K562 (cell line): ENCODE measurements around the gene COQ5. TPM values are rescaled to one million over a fixed set of nuclear protein-coding genes. Genes with fewer than 3 reads are reported as not detected.

ENCODE experiments used
- CBFA2T2 ChIP-seq: fragments of 450-650 bp; conservative IDR thresholded peaks from 2 replicates; pipeline ENCODE4 v1.6.1; 2017; ENCODE audit warnings: mild to moderate bottlenecking
- CBX8 ChIP-seq: fragments of 200-600 bp; sonication (generic); IDR thresholded peaks from 2 replicates; pipeline ENCODE4 v1.6.1; 2012; ENCODE audit warnings: borderline replicate concordance, mixed run types, low read depth, mild to moderate bottlenecking, moderate library complexity, mixed read lengths, low read length, control low read depth, inconsistent platforms; ENCODE audit not compliant: poor library complexity, severe bottlenecking; ENCODE audit errors: extremely low read depth
- CREM ChIP-seq: IDR thresholded peaks from 2 replicates; pipeline ENCODE4 v1.6.1; 2014; ENCODE audit warnings: antibody characterized with exemption, low read depth
- EGR1 ChIP-seq: fragments of 450-650 bp; conservative IDR thresholded peaks from 2 replicates; pipeline ENCODE4 v1.6.1; 2017; ENCODE audit warnings: mild to moderate bottlenecking
- HCFC1 ChIP-seq: IDR thresholded peaks from 2 replicates; pipeline ENCODE4 v1.6.1; 2012; ENCODE audit warnings: low read depth, low read length, improper control_type of control experiment
- NCOR1 ChIP-seq: fragments of 450-650 bp; IDR thresholded peaks from 2 replicates; pipeline ENCODE4 v1.6.1; 2016; ENCODE audit warnings: mild to moderate bottlenecking, moderate library complexity
- SMARCE1 ChIP-seq: fragments of 450-650 bp; IDR thresholded peaks from 2 replicates; pipeline ENCODE4 v1.7.1; 2016; ENCODE audit warnings: mild to moderate bottlenecking
- SPI1 ChIP-seq: IDR thresholded peaks from 2 replicates; pipeline ENCODE4 v1.6.1; 2011; ENCODE audit warnings: low read depth, low read length, control low read depth, borderline replicate concordance
- STAT5B ChIP-seq: fragments of 250-450 bp; sonication (Bioruptor Pico); IDR thresholded peaks from 2 replicates; pipeline ENCODE4 v1.8.0; 2021; ENCODE audit warnings: mild to moderate bottlenecking, inconsistent platforms
- ZKSCAN1 ChIP-seq: fragments of 150-350 bp; IDR thresholded peaks from 2 replicates; pipeline ENCODE4 v1.6.1; 2016; ENCODE audit warnings: low read depth, low read length
- ZNF707 ChIP-seq: fragments of 250-450 bp; sonication (Bioruptor Pico); conservative IDR thresholded peaks from 2 replicates; pipeline ENCODE4 v1.8.0; 2022; ENCODE audit warnings: inconsistent platforms, mild to moderate bottlenecking, moderate library complexity
- ZNF766 ChIP-seq: fragments of 200-800 bp; sonication (Bioruptor generic); conservative IDR thresholded peaks from 2 replicates; pipeline ENCODE4 v1.6.1; 2016; ENCODE audit warnings: missing genetic modification characterization, missing compliant biosample characterization
- polyA plus RNA-seq, 8 experiments: library from polyadenylated mRNA; depleted of rRNA in 4 of 8; stranded (reverse) in 5 of 8; unstranded in 3 of 8; fragments of >200 nt; fragmentation: Nextera tagmentation in 2 of 8; fragmentation: Illumina TruSeq in 1 of 8; extraction: Ambion mirVana in 2 of 8; extraction: Trizol in 1 of 8; gene quantifications; 2 replicates each; pipeline versions ENCODE4 v1.2.1 to v1.2.3, GENCODE V29; 2011 to 2014; ENCODE audit warnings: inconsistent platforms in 1 of 8, missing spikeins in 1 of 8
- total RNA-seq, 7 experiments: library from RNA; depleted of rRNA in 6 of 7; stranded (reverse); fragments of >200 nt in 6 of 7; fragmentation: Illumina TruSeq in 2 of 7; extraction: Trizol in 2 of 7; gene quantifications; 2 replicates each; pipeline versions ENCODE4 v1.2.1 to v1.2.3, GENCODE V29; 2011 to 2021; ENCODE audit warnings: low replicate concordance in 1 of 7
- TF ChIP-seq, protein P1 (sequence below): fragments of 450-650 bp; IDR thresholded peaks from 2 replicates; pipeline ENCODE4 v1.6.1; 2016; ENCODE audit warnings: mild to moderate bottlenecking, moderate library complexity
- TF ChIP-seq, protein P2 (sequence below), 2 experiments: fragments of 450-650 bp in 1 of 2; sonication (generic) in 1 of 2; formaldehyde crosslinking in 1 of 2; IDR thresholded peaks in 1 of 2; conservative IDR thresholded peaks in 1 of 2; 2 replicates each; pipeline versions ENCODE4 v1.6.1 to v1.8.1; 2016 to 2023; ENCODE audit warnings: mild to moderate bottlenecking in 2 of 2, moderate library complexity in 2 of 2, inconsistent platforms in 1 of 2, missing genetic modification reagents in 1 of 2

Gene COQ5
- total and polyA plus RNA-seq, 9 of the 15 experiments (the other 6 are each of a cell fraction or from before 2014, with no cell fraction given): 19.2 to 59.7 (median 30.4) TPM

DNA sequence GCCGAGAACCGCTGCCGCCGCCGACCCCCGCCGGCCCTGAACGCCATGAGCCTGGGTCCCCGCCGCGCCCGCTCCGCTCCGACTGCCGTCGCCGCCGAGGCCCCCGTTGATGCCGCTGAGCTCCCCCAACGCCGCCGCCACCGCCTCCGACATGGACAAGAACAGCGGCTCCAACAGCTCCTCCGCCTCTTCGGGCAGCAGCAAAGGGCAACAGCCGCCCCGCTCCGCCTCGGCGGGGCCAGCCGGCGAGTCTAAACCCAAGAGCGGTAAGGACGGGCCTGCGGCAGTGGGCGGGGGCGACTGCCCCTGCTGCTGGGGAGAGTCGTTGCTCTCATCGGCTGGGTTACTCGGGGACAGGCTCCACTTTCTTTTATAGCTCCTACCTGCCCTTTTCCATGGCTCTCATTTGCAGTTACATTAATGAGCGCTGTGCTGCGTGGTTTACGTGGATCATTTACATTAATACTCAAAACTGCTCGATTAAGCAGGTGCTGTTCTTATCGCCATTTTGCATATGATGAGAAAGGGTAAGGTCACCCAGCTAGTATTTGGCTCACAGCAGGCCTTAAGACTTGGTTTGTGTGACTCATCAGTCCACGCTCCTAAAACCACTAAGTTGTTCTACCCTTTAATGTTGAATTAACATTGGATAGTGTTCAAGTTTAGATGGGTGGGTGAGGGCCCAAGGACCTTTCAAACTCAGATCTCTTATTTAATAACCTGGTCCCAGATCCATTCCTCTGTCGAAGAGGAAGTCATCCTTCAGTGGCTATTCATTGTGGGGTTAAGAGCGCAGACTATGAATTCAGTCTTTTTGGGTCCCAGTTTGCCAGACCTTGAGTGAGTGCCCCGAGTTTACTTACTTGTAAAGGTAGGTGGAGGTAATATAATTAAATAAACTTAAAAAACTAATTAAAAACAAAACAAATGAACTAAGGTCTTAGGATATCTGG lies 6.0 kb upstream of the COQ5 start (continued):
- TF ChIP-seq, protein P1, sequence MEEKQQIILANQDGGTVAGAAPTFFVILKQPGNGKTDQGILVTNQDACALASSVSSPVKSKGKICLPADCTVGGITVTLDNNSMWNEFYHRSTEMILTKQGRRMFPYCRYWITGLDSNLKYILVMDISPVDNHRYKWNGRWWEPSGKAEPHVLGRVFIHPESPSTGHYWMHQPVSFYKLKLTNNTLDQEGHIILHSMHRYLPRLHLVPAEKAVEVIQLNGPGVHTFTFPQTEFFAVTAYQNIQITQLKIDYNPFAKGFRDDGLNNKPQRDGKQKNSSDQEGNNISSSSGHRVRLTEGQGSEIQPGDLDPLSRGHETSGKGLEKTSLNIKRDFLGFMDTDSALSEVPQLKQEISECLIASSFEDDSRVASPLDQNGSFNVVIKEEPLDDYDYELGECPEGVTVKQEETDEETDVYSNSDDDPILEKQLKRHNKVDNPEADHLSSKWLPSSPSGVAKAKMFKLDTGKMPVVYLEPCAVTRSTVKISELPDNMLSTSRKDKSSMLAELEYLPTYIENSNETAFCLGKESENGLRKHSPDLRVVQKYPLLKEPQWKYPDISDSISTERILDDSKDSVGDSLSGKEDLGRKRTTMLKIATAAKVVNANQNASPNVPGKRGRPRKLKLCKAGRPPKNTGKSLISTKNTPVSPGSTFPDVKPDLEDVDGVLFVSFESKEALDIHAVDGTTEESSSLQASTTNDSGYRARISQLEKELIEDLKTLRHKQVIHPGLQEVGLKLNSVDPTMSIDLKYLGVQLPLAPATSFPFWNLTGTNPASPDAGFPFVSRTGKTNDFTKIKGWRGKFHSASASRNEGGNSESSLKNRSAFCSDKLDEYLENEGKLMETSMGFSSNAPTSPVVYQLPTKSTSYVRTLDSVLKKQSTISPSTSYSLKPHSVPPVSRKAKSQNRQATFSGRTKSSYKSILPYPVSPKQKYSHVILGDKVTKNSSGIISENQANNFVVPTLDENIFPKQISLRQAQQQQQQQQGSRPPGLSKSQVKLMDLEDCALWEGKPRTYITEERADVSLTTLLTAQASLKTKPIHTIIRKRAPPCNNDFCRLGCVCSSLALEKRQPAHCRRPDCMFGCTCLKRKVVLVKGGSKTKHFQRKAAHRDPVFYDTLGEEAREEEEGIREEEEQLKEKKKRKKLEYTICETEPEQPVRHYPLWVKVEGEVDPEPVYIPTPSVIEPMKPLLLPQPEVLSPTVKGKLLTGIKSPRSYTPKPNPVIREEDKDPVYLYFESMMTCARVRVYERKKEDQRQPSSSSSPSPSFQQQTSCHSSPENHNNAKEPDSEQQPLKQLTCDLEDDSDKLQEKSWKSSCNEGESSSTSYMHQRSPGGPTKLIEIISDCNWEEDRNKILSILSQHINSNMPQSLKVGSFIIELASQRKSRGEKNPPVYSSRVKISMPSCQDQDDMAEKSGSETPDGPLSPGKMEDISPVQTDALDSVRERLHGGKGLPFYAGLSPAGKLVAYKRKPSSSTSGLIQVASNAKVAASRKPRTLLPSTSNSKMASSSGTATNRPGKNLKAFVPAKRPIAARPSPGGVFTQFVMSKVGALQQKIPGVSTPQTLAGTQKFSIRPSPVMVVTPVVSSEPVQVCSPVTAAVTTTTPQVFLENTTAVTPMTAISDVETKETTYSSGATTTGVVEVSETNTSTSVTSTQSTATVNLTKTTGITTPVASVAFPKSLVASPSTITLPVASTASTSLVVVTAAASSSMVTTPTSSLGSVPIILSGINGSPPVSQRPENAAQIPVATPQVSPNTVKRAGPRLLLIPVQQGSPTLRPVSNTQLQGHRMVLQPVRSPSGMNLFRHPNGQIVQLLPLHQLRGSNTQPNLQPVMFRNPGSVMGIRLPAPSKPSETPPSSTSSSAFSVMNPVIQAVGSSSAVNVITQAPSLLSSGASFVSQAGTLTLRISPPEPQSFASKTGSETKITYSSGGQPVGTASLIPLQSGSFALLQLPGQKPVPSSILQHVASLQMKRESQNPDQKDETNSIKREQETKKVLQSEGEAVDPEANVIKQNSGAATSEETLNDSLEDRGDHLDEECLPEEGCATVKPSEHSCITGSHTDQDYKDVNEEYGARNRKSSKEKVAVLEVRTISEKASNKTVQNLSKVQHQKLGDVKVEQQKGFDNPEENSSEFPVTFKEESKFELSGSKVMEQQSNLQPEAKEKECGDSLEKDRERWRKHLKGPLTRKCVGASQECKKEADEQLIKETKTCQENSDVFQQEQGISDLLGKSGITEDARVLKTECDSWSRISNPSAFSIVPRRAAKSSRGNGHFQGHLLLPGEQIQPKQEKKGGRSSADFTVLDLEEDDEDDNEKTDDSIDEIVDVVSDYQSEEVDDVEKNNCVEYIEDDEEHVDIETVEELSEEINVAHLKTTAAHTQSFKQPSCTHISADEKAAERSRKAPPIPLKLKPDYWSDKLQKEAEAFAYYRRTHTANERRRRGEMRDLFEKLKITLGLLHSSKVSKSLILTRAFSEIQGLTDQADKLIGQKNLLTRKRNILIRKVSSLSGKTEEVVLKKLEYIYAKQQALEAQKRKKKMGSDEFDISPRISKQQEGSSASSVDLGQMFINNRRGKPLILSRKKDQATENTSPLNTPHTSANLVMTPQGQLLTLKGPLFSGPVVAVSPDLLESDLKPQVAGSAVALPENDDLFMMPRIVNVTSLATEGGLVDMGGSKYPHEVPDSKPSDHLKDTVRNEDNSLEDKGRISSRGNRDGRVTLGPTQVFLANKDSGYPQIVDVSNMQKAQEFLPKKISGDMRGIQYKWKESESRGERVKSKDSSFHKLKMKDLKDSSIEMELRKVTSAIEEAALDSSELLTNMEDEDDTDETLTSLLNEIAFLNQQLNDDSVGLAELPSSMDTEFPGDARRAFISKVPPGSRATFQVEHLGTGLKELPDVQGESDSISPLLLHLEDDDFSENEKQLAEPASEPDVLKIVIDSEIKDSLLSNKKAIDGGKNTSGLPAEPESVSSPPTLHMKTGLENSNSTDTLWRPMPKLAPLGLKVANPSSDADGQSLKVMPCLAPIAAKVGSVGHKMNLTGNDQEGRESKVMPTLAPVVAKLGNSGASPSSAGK: no peak
- TF ChIP-seq STAT5B: no peak
- TF ChIP-seq HCFC1: 0 out of 2 replicates have a peak, but pooled peaks have one; percentile 11
- no peak for TF ChIP-seq CBX8
- no peak for TF ChIP-seq ZNF707 (CRISPR knock-in tag)
- TF ChIP-seq NCOR1: peak; percentile 50; the same call in 1 of the 2 replicates
- TF ChIP-seq EGR1: peak; percentile 61
- 0 out of 2 replicates have a peak, but pooled peaks have one; percentile 6 for TF ChIP-seq CREM
- peak; percentile 66 for TF ChIP-seq SPI1
- no peak for TF ChIP-seq ZKSCAN1
- TF ChIP-seq, protein P2, sequence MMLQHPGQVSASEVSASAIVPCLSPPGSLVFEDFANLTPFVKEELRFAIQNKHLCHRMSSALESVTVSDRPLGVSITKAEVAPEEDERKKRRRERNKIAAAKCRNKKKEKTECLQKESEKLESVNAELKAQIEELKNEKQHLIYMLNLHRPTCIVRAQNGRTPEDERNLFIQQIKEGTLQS (IDR thresholded peaks at IDR 0.05): peak; percentile 90
- TF ChIP-seq, protein P2 (CRISPR knock-in tag; conservative IDR thresholded peaks at IDR 0.05): peak; percentile 64; the same call in 1 of the 2 replicates
- TF ChIP-seq SMARCE1: peak; percentile 73; the same call in 1 of the 2 replicates
- TF ChIP-seq CBFA2T2: peak; percentile 69
- 0 out of 2 replicates have a peak, but pooled peaks have one; percentile 17 for TF ChIP-seq ZNF766 (CRISPR knock-in tag)
